ENCODE results near the gene GCC2.
A peak's percentile ranks its signal among the peaks of the same experiment; 100 is the strongest.
"Not testable (repeated sequence)": the region's sequence is repeated elsewhere in the genome, so short reads cannot be mapped to it uniquely, and the experiment has no call there.

GCC2 gene, protein sequence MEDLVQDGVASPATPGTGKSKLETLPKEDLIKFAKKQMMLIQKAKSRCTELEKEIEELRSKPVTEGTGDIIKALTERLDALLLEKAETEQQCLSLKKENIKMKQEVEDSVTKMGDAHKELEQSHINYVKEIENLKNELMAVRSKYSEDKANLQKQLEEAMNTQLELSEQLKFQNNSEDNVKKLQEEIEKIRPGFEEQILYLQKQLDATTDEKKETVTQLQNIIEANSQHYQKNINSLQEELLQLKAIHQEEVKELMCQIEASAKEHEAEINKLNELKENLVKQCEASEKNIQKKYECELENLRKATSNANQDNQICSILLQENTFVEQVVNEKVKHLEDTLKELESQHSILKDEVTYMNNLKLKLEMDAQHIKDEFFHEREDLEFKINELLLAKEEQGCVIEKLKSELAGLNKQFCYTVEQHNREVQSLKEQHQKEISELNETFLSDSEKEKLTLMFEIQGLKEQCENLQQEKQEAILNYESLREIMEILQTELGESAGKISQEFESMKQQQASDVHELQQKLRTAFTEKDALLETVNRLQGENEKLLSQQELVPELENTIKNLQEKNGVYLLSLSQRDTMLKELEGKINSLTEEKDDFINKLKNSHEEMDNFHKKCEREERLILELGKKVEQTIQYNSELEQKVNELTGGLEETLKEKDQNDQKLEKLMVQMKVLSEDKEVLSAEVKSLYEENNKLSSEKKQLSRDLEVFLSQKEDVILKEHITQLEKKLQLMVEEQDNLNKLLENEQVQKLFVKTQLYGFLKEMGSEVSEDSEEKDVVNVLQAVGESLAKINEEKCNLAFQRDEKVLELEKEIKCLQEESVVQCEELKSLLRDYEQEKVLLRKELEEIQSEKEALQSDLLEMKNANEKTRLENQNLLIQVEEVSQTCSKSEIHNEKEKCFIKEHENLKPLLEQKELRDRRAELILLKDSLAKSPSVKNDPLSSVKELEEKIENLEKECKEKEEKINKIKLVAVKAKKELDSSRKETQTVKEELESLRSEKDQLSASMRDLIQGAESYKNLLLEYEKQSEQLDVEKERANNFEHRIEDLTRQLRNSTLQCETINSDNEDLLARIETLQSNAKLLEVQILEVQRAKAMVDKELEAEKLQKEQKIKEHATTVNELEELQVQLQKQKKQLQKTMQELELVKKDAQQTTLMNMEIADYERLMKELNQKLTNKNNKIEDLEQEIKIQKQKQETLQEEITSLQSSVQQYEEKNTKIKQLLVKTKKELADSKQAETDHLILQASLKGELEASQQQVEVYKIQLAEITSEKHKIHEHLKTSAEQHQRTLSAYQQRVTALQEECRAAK (N-terminal part only)

DNA sequence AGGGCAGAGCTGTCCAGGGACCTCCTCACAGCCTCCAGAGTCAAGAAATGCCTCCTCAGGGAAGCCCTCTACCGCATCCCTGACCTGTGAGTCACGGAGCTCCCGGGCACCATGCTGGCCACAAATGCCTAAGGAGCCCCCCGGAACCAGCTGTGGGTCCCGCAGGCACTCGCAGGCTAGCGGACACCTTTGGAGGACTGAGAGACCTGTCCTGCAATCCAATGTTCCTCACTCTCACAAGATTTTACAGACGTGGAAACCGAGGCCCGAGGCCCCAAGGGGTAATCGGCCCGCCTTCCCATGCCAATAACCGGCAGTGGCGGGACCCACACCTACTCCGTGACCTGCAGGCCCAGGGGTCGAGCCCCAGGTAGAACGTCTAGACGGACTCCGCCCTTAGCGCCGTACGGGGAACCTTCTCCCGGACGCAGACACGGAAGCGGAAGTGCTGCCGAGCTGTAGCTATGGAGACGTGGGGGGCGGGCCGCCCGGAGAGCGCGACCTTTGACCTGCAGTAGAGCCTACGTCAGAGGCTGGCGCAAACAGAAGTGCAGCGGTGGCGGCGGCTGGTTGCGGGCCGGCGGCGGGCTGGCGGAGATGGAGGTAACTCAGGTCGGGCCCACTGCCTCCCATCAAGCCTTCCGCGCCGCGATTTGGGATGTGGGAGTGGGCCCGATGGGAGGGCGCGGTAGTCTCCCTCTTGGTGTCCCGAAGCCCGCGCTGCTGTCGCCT, at the start of gene GCC2:
GCC2 (plus strand) TSS at position 529 of the 732 bp plus-strand sequence; CDS start at position 598, 69 bp downstream.
- DNase-seq: peak; percentile 84

GRCh38 chr2:108399479-108399878, 49.5 kb upstream of the GCC2 start:
- no peak for DNase-seq

DNA sequence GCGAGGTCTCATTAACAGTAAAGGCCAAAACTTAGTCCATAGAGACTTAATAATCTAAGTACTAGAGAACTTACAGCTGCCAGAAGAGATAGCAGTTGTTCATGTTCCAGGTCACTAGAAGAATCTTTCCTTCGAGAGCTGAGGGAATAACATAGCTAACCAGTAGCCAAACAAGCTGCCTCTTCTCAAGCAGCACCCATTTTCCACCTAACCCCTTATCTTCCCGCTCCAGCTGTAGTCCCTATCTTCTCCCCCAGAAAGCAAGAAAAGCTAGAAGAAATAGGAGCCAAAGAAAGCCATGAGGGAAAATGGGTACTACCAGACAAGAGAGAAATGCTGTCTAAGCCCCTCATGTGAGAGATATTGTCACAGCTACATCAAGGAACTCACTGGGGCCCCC, 47.2 kb upstream of the GCC2 start:
- no peak for DNase-seq

- no peak for DNase-seq
These were observed 45.5 kb upstream of the GCC2 start for GRCh38 chr2:108403494-108403893.

GRCh38 chr2:108404784-108405397, 44.1 kb upstream of the GCC2 start:
- DNase-seq: no peak

DNA sequence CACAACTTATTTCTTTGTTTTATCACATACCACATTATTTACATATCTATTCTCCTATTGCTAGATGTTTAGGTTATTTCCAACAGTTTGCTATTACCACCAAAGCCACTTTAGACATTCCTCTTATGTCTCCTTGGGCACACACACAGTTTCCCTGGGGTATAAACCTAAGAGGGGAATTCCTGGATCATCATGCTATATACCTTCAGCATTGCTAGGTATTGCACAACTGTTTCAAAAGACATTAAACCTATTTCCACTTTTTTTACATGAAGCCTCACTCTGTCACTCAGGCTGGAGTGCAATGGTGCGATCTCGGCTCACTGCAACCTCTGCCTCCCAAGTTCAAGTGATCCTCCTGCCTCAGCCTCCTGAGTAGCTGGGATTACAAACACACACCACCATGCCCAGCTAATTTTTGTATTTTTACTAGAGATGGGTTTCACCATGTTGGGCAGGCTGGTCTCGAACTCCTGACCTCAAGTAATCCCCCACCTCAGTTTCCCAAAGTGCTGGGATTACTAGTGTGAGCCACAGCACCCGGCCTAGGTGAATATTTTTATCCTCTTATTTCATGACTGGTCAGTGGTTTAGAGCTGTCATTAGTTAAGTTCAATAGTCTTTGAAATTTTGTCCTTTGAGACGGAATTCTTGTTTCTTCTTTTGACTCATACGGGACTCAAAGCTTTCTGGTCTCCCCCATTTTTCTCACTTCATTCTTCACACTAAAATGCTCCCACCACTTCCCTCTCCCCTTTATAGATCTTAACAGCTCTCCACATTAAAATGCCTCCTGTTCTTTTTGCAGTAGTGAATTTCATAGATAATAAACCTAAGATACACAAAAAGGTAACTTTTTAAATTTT, 40.9 kb upstream of the GCC2 start:
- no peak for DNase-seq

DNA sequence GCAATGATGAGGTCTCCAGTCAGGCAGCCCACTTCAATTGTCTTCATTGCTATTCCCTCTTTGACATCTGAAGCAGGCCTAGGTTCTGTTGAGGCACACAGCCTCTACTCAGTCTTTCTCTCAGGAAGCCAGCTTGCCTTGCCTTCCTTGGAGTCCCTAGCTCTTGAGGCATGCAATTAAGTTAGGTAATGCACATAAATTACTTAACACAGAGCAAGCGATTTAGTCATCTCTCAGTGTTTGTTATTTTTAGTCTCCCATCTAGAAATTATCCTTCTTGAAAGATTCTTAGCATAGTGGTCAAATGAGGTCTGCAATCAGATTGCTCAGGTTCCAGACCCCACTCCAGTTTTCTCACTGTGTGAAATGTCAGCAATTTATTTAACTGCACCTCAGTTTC, 39.2 kb upstream of the GCC2 start:
- no peak for DNase-seq

DNA sequence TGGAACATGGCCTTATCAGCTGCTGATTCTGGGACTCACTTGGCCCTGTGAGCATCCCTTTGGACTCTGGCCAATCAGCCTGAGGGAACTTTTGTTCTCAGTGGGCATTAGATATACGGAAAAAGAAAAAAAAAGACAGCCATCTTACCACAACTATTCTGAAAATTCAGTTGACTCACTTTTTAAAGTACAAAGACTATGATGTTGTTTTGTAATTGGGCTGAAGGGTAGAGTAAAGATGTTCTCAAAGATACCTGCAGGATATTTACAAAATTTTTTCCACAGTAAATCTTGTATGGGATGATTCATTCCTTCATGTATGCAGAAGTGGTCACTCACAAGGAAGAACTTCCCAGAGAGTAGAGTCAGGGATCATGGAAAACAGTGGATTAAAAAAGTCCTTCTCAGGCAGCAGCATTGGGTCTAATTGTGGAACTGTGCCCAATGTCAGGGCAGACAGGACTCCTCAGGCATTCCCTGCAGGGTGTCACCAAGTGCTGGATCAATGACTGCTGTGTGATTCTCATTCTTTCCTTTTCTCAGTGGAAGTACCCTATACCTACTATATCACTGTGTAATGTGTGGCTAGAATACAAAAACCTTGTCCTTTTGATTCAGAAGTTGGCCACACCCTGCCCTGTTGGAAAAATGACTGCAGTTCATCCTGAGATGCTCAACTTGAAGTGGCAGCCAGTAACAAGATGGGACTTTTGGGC, 35.9 kb upstream of the GCC2 start:
- DNase-seq: no peak

- no peak for DNase-seq
These were observed 35.3 kb upstream of the GCC2 start for GRCh38 chr2:108413711-108414095.

DNA sequence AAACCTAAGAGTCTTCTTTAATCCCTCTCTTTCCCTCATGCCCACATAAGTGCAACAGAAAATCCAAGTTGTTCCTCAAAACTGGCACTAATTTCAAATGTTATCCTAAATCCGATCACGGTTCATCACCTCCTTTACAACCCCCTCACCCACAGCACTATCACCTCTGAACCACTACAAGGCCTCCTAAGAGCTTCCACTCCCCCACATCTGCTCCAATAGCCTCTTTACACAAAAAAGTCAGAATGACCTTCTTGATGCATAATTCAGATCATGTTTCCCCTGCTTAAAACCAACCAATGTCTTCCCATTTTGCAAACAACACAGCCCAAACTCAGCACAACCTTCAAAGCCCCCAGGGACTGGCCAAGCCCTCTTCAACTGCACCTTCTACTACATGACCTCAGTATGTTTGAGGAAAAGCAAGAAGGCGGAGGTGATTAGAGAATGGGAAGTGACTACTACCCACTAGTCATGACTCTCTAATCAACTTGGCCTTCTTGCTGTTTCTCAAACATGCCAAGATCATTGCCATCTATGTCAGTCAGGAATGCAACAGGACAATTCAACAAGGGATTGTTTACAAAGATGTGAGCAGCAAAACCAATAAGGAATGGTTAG, 34.6 kb upstream of the GCC2 start:
- no peak for DNase-seq

DNA sequence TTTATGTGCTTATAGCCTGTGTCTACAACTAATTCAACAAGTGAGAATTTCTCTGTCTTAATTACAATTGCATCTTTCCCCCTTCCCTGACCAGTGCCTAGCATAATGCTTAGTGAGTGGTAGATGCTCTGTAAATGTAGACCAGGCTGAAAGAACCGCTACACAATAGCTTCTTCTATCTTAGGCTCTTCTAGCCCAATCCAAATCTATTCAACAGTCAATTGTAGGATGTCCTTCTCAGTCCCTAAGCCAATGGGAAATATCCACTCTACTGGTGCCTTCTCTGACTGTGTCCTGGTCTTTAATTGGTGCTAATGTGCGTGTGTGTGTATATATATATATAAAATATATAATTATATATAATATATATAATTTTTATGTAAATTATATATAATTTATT, 34.1 kb upstream of the GCC2 start:
- DNase-seq: no peak

DNA sequence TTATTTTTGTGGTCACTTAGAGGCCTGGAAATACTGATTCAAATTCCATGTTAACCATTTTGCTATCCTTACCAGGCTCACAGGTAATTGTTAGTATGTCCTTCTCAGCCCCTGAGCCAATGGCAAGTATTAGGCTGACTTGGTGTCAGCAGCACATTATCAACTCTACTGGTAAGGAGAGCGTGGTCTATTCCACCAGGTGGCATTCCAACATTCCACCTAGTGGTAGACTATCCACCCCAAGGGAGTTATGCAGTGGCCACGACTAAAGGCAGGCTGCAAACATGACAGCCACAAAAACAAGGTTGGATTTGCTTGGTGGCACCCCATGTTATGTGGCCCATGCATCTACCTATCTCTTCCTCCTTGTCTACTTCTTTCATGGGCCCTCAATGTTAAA, 31.8 kb upstream of the GCC2 start:
- no peak for DNase-seq

GRCh38 chr2:108418416-108418815, 30.6 kb upstream of the GCC2 start:
- no peak for DNase-seq

- DNase-seq: no peak
These were observed 25.9 kb upstream of the GCC2 start for GRCh38 chr2:108423067-108423466.

DNA sequence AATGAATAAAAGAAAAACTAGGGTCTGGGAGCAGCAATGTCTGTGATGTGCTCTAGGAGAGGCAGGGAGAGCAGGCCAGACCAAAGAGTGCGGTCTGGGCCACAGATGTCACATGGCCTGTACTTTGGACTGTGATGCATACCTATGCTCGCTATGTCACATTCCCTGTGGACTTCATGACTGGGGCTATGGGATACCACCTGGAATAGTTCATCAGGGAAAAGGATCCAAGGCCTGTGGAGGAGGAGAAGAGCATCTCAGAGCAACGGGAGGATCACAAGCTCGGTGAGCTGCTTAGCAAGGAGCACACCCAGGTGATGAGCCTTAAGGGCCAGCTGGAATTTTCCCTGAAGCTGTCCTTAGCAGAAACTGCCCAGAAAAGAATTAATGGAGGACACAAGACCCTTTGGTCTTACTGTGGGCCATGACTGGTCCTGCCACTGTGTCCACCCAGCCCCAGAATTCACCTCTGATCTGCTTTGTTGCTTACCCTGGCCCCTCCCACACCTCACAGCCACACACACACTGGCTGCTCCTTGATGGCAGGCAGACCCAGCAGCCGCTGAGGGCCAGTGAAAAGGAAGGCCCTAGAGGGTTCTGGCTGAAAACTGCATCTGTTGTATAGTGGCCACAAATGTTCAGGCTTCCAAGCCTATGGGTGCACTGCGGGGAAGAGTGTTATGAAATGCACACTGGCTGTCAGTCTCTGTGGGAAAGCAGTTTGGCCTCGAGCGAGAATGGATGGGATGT, 25.3 kb upstream of the GCC2 start:
- no peak for DNase-seq

GRCh38 chr2:108428286-108429009, 20.6 kb upstream of the GCC2 start:
- DNase-seq: no peak

DNA sequence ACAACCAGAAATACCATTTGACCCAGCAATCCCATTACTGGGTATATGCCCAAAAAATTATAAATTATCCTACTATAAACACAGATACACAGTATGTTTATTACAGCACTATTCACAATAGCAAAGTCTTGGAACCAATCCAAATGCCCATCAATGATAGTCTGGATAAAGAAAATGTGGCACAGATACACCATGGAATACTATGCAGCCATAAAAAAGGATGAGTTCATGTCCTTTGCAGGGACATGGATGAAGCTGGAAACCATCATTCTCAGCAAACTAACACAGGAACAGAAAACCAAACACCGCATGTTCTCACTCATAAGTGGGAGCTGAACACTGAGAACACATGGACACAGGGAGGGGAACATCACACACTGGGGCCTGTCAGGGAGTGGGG, 13.4 kb upstream of the GCC2 start:
- DNase-seq: not testable (repeated sequence)

DNA sequence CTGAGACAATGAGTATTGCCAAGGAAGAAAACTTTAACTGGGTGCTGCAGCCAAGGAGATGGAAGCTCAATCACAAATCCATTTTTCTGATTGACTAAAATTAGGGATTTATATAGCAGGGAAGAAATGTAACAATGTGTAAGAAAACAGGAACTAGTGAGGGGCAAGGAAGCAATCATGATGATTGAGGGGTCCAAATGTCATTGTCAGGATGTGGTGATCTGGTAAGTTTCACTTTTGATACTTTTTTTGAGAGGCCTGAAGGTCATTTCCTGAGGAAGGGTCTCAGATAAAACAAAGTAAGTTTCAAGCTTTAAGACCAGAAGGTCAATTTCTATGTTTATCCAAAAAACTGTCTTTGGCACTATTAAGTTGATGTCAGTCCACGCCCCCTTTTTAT, 12.0 kb upstream of the GCC2 start:
- no peak for DNase-seq

All from NCI-H1417 treated with DMSO at 0.1 percent for 48 hours (cell line).